ENCODE results near the gene OPHN1.

The OPHN1 gene

DNA sequence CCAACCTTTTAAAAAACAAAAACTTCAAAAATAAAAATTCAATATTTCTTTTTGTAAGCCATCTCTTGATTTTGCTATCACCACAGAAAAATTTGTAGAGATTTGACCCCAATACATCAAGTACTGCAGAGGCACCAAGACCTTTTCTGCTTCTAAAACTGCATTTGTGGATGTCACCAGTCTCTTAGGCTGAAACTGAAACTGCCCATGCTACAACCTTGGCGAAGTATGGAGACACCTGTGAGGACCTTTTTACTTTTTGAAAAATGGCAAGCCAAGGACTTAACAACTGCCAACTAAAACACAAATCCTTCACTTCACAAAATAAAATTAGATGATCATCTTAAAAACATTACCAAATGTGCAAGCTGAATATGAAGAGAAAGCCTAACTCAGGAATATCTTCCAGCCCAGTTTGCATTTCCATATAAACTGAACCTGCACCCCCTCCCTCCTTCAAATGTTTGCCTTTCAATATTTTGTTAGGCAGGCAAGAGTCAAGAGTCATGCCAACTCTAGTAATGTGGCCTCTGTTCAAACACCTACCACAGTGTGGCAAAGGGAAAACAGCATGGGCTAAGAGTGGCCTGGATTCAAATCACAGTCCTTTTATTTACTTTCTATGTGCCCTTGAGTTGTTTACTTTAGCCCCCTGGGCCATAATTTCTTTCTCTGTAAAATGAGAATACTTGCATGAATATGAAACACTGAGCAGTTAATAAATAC, 389.4 kb downstream of the OPHN1 start:
- no peak overlapping the region for H3K4me3 ChIP-seq (ENCODE audit: low read depth, low read length)
- no peak for TF ChIP-seq CTCF (IDR thresholded peaks at IDR 0.05; ENCODE audit: low read depth, low read length)

DNA sequence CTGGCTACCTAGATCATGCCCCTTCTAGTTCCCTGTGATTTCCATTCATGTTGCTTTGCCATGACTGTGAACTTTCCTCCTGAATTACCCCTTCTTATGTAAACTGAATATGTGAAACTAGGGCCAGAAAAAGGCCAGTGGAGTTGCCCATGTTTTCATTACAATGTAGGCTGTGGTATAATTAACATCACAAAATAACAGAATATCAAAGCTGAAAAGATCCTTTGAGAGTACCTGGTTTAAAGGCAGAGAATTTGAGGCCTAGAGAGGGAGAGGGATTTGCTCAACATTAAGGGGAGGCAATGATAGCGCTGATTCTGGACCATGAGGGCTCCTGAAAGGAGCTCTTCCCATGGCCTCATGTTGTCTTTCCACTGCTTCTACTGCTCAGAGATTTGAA, 392.2 kb downstream of the OPHN1 start:
- TF ChIP-seq CTCF (IDR thresholded peaks at IDR 0.05; ENCODE audit: low read depth, low read length): no peak
- no peak overlapping the region for H3K4me3 ChIP-seq (ENCODE audit: low read depth, low read length)

DNA sequence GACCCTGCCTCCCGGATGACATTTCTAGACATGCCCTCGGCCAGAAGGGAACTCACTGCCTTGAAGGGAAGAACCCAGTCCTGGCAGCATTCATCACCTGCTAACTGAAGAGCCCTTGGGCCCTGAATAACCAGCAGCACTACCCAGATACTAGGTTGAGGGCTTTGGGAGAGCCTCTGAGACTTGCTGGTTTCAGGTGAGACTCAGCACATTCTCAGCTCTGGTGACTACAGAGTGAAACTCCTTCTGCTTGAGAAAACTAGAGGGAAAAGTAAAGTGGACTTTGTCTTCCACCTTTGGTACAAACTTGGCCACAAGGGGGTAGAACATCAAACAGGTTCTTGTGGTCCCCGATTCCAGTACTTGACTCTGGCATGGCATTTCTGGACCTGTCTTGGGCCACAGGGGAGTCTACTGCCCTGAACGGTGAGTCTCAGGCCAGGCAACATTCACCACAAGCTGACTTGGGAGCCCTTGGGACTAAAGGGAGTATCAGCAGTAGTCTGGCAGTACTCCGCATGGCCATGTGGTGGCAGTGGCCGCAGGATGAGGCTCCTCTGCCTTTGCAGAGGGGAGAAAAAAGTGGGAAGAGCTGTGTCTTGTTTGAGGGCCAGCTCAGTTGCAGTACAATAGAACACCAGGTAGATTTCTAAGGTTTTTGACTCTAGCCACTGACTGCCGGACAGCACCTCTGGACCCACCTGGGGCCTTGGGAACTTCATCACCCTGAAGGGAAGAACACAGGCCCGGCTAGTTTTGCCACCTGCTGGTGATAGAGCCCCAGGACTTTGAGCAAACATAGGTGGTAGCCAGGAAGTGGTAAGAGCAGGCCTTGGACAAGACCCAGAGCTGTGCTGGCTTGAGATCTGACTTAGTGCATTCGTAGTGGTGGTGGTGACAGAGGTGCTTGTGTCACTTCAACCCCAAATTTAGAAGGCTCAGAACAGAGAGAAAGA, 414.8 kb downstream of the OPHN1 start:
- peak; percentile 73 for TF ChIP-seq CTCF (IDR thresholded peaks at IDR 0.05; ENCODE audit: low read depth, low read length)
- no peak overlapping the region for H3K4me3 ChIP-seq (ENCODE audit: low read depth, low read length)

- TF ChIP-seq CTCF (IDR thresholded peaks at IDR 0.05; ENCODE audit: low read depth, low read length): no peak
- no peak overlapping the region for H3K4me3 ChIP-seq (ENCODE audit: low read depth, low read length)
Measured at GRCh38 chrX:67998540-67998939, 434.8 kb downstream of the OPHN1 start.

All from WI38 (cell line).